B cell (primary cell): ENCODE measurements around the gene TP53AIP1. TPM values are rescaled to one million over a fixed set of nuclear protein-coding genes. Genes with fewer than 3 reads are reported as not detected.

Experiments
- ATAC-seq: fragments of 200-7000 bp; cut with Tn5 transposase; one replicate; pipeline ENCODE4 v1.10.0; 2021; ENCODE audit warnings: low read depth, mild to moderate bottlenecking, moderate number of reproducible peaks, moderate library complexity
- CTCF ChIA-PET: fragments of 350-600 bp; sonication (Branson Sonifier 250); formaldehyde crosslinking; loops from one replicate; lab custom pipeline; 2021; ENCODE audit warnings: antibody characterized with exemption, inconsistent platforms; lab: Charles Lee
- POLR2A ChIA-PET: fragments of 350-600 bp; sonication (Branson Sonifier 250); formaldehyde crosslinking; loops from one replicate; lab custom pipeline; 2021; ENCODE audit warnings: antibody characterized with exemption; lab: Charles Lee
- DNase-seq: peaks from one replicate; pipeline ENCODE4 v3.0.0; 2013
- H2AFZ ChIP-seq: 2 replicates; pipeline ENCODE4 v1.6.1; 2012; ENCODE audit warnings: mild to moderate bottlenecking, low read depth, low read length; ENCODE audit not compliant: insufficient read depth, poor library complexity, severe bottlenecking
- H3K27ac ChIP-seq, 2 donors: 1 replicate in 1 of 2; 2 replicates in 1 of 2; pipeline ENCODE4 v1.5.1; 2012 to 2013; ENCODE audit warnings: low read length in 2 of 2, mild to moderate bottlenecking in 2 of 2, moderate library complexity in 1 of 2
- H3K27me3 ChIP-seq, 4 experiments: fragments of 200-600 bp in 1 of 4; sonication (generic) in 1 of 4; replicated peaks in 1 of 4; 1 replicate in 2 of 4; 2 replicates in 2 of 4; pipeline versions ENCODE4 v1.6.1 to v1.7.0; 2013 to 2016; ENCODE audit warnings: low read length in 3 of 4, mild to moderate bottlenecking in 2 of 4, mixed read lengths in 1 of 4, moderate library complexity in 1 of 4; ENCODE audit not compliant: insufficient read depth in 4 of 4, control insufficient read depth in 3 of 4; ENCODE audit errors: control extremely low read depth in 1 of 4
- H3K36me3 ChIP-seq, 2 experiments: replicated peaks in 1 of 2; 1 replicate in 1 of 2; 2 replicates in 1 of 2; pipeline versions ENCODE4 v1.6.1 to v1.7.1; 2013; ENCODE audit warnings: low read length in 1 of 2; ENCODE audit not compliant: insufficient read depth in 2 of 2, control insufficient read depth in 1 of 2; ENCODE audit errors: control extremely low read depth in 1 of 2, extremely low read depth in 1 of 2
- H3K4me1 ChIP-seq, 2 donors: fragments of 200-600 bp in 1 of 2; sonication (generic) in 1 of 2; 1 replicate in 1 of 2; 2 replicates in 1 of 2; pipeline versions ENCODE4 v1.5.1 to v1.6.1; 2013 to 2017; ENCODE audit warnings: low read length in 2 of 2; ENCODE audit not compliant: control insufficient read depth in 2 of 2, insufficient read depth in 2 of 2
- H3K4me2 ChIP-seq: replicated peaks from 2 replicates; pipeline ENCODE3; 2012; ENCODE audit warnings: mild to moderate bottlenecking, low read depth, low read length; ENCODE audit not compliant: poor library complexity, severe bottlenecking
- H3K4me3 ChIP-seq, 5 experiments: fragments of 200-600 bp in 1 of 5; sonication (generic) in 1 of 5; 1 replicate in 3 of 5; 2 replicates in 2 of 5; pipeline versions ENCODE4 v1.5.1 to v1.7.0; 2011 to 2016; ENCODE audit warnings: low read length in 4 of 5, mild to moderate bottlenecking in 4 of 5, low read depth in 2 of 5, control low read depth in 1 of 5, moderate library complexity in 1 of 5; ENCODE audit not compliant: insufficient read depth in 1 of 5; ENCODE audit errors: control extremely low read depth in 1 of 5, extremely low read depth in 1 of 5
- H3K79me2 ChIP-seq: fragments of 200-600 bp; sonication (generic); one replicate; pipeline ENCODE4 v1.6.0; 2016; ENCODE audit warnings: low read length; ENCODE audit not compliant: control insufficient read depth, insufficient read depth
- H3K9ac ChIP-seq: fragments of 200-600 bp; sonication (generic); 2 replicates; pipeline ENCODE4 v1.6.1; 2017; ENCODE audit warnings: mild to moderate bottlenecking, low read length, moderate library complexity
- H3K9me3 ChIP-seq, 3 donors: one replicate each; pipeline versions ENCODE4 v1.6.1 to v1.7.1; 2013; ENCODE audit warnings: low read length in 2 of 3; ENCODE audit not compliant: control insufficient read depth in 2 of 3, insufficient read depth in 1 of 3; ENCODE audit errors: control extremely low read depth in 1 of 3
- H4K20me1 ChIP-seq: 2 replicates; pipeline ENCODE4 v1.6.0; 2012; ENCODE audit warnings: mild to moderate bottlenecking, low read length; ENCODE audit not compliant: insufficient read depth, control insufficient read depth, poor library complexity, severe bottlenecking
- H3K27ac Mint-ChIP-seq: one replicate; pipeline ENCODE4 v1.8.0; 2021; ENCODE audit warnings: mixed read lengths
- H3K27me3 Mint-ChIP-seq: one replicate; pipeline ENCODE4 v1.8.0; 2021; ENCODE audit warnings: mixed read lengths
- H3K4me1 Mint-ChIP-seq: one replicate; pipeline ENCODE4 v1.8.0; 2021; ENCODE audit warnings: mixed read lengths
- H3K4me3 Mint-ChIP-seq: one replicate; pipeline ENCODE4 v1.8.0; 2021; ENCODE audit warnings: mixed read lengths
- H3K9me3 Mint-ChIP-seq: one replicate; pipeline ENCODE4 v1.8.0; 2022; ENCODE audit warnings: mixed read lengths; ENCODE audit not compliant: insufficient read depth
- EZH2 ChIP-seq: IDR thresholded peaks from 2 replicates; pipeline ENCODE4 v1.6.1; 2012; ENCODE audit warnings: borderline replicate concordance, low read depth, mild to moderate bottlenecking, moderate library complexity, low read length; ENCODE audit not compliant: insufficient read depth, poor library complexity, severe bottlenecking
- WGBS: methylation state at CpG from one replicate; pipeline ENCODE4 v1.1.5; 2013; ENCODE audit warnings: missing lambda C conversion rate; ENCODE audit not compliant: insufficient coverage; 5-methylcytosine and 5-hydroxymethylcytosine counted together
- intact Hi-C: fragments of 100-400 bp; cut with micrococcal nuclease; formaldehyde crosslinking; loops from one replicate; pipeline ENCODE4 v1.10.0; 2022
- polyA plus RNA-seq: library from polyadenylated mRNA; depleted of rRNA; stranded (reverse); fragments of >200 nt; gene quantifications from 2 replicates; pipeline ENCODE4 v1.2.3, GENCODE V29; 2012
- total RNA-seq, 2 donors: library from RNA; stranded (reverse); fragments of 120-200 nt in 1 of 2; gene quantifications; 1 replicate in 1 of 2; 2 replicates in 1 of 2; pipeline versions ENCODE4 v1.2.3 to v1.2.4, GENCODE V29; 2013 to 2022
- TF ChIP-seq, protein P1 (sequence below): fragments of 200-600 bp; IDR thresholded peaks from one replicate; pipeline ENCODE4 v1.8.0; 2022; ENCODE audit warnings: antibody characterized with exemption, mild to moderate bottlenecking

Gene TP53AIP1
- total and polyA plus RNA-seq, 2 donors (not counting 1 experiment from before 2014, with no cell fraction given): 0.04 to 0.12 TPM

GRCh38 chr11:128911701-128912100 lies 31.0 kb downstream of the TP53AIP1 start:
- Histone ChIP-seq H3K79me2 (no peaks in the 10 kb centered on the region), H3K4me1 (no peaks in the 10 kb centered on the region), H3K27ac (no peak overlapping the region), H3K4me2 (no peak overlapping the region), H4K20me1 (no peaks in the 10 kb centered on the region), H3K27me3 (peaks cover 0 to 53% (median 29%) of the 10 kb centered on the region in 4 experiments), H3K36me3 (no peaks in the 10 kb centered on the region), H3K4me3 (no peak overlapping the region), H3K9me3 (peaks cover 0 to 12% (median 0%) of the 10 kb centered on the region in 3 donors), H3K9ac (no peak overlapping the region), H2AFZ (no peak overlapping the region)
- H3K27ac Mint-ChIP-seq: no peak overlapping the region
- ATAC-seq (no peak), DNase-seq (no peak)
- no peak overlapping the region for H3K4me3 Mint-ChIP-seq
- POLR2A ChIA-PET: no interaction called here
- H3K4me1 Mint-ChIP-seq: no peaks in the 10 kb centered on the region
- intact Hi-C loops: no loop called here
- H3K9me3 Mint-ChIP-seq: no peaks in the 10 kb centered on the region
- peaks cover 68% of the 10 kb centered on the region for H3K27me3 Mint-ChIP-seq
- CTCF ChIA-PET: no interaction called here
- WGBS: 96% methylated on average over 18 of the region's 18 CpGs
- TF ChIP-seq, protein P1, sequence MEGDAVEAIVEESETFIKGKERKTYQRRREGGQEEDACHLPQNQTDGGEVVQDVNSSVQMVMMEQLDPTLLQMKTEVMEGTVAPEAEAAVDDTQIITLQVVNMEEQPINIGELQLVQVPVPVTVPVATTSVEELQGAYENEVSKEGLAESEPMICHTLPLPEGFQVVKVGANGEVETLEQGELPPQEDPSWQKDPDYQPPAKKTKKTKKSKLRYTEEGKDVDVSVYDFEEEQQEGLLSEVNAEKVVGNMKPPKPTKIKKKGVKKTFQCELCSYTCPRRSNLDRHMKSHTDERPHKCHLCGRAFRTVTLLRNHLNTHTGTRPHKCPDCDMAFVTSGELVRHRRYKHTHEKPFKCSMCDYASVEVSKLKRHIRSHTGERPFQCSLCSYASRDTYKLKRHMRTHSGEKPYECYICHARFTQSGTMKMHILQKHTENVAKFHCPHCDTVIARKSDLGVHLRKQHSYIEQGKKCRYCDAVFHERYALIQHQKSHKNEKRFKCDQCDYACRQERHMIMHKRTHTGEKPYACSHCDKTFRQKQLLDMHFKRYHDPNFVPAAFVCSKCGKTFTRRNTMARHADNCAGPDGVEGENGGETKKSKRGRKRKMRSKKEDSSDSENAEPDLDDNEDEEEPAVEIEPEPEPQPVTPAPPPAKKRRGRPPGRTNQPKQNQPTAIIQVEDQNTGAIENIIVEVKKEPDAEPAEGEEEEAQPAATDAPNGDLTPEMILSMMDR: no peak
- no peak for TF ChIP-seq EZH2

GRCh38 chr11:128911239-128911638 lies 31.4 kb downstream of the TP53AIP1 start:
- Histone ChIP-seq H3K4me3 (no peak overlapping the region), H3K79me2 (no peaks in the 10 kb centered on the region), H3K4me2 (no peak overlapping the region), H4K20me1 (no peaks in the 10 kb centered on the region), H3K27ac (no peak overlapping the region), H3K9ac (no peak overlapping the region), H3K4me1 (peaks cover 1 to 2% of the 10 kb centered on the region in 2 donors), H3K9me3 (peaks cover 0 to 17% (median 3%) of the 10 kb centered on the region in 3 donors), H3K36me3 (no peaks in the 10 kb centered on the region), H3K27me3 (peaks cover 0 to 58% (median 31%) of the 10 kb centered on the region in 4 experiments), H2AFZ (no peak overlapping the region)
- Mint-ChIP-seq H3K4me1 (peaks cover 1% of the 10 kb centered on the region), H3K27ac (no peak overlapping the region), H3K4me3 (no peak overlapping the region), H3K9me3 (no peaks in the 10 kb centered on the region), H3K27me3 (peaks cover 68% of the 10 kb centered on the region)
- TF ChIP-seq EZH2: no peak
- TF ChIP-seq, protein P1: no peak
- no peak for DNase-seq
- ChIA-PET POLR2A (no interaction called here), CTCF (interaction anchor here (9.4 kb wide), 1 partner anchor 25 kb away, joined by 89 read pairs; no protein-coding TSS in a partner anchor)
- intact Hi-C loops: no loop called here
- 97% methylated on average over 17 of the region's 17 CpGs for WGBS
- ATAC-seq: no peak
